Neural progenitor cell (in vitro differentiated cells): Measurements from ENCODE around the gene INPP5J.

Source experiments
- EZH2 ChIP-seq: fragments of 200-600 bp; sonication (generic); IDR thresholded peaks from 2 replicates; pipeline ENCODE4 v1.6.1; 2017; ENCODE audit warnings: antibody characterized with exemption, mild to moderate bottlenecking, moderate library complexity
- TF ChIP-seq, protein P1 (sequence below): fragments of 200-600 bp; sonication (generic); IDR thresholded peaks from 2 replicates; pipeline ENCODE4 v1.5.1; 2017; ENCODE audit warnings: antibody characterized with exemption, mild to moderate bottlenecking

- TF ChIP-seq EZH2: no peak
- TF ChIP-seq, protein P1, sequence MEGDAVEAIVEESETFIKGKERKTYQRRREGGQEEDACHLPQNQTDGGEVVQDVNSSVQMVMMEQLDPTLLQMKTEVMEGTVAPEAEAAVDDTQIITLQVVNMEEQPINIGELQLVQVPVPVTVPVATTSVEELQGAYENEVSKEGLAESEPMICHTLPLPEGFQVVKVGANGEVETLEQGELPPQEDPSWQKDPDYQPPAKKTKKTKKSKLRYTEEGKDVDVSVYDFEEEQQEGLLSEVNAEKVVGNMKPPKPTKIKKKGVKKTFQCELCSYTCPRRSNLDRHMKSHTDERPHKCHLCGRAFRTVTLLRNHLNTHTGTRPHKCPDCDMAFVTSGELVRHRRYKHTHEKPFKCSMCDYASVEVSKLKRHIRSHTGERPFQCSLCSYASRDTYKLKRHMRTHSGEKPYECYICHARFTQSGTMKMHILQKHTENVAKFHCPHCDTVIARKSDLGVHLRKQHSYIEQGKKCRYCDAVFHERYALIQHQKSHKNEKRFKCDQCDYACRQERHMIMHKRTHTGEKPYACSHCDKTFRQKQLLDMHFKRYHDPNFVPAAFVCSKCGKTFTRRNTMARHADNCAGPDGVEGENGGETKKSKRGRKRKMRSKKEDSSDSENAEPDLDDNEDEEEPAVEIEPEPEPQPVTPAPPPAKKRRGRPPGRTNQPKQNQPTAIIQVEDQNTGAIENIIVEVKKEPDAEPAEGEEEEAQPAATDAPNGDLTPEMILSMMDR: peak; percentile 83
These were observed 37.8 kb upstream of the INPP5J start for GRCh38 chr22:31084811-31085492.
